GM12878 (cell line): ENCODE results near the gene SKAP1. TPM values are rescaled to one million over a fixed set of nuclear protein-coding genes. Genes with fewer than 3 reads are reported as not detected.

Experiments used
- ATAC-seq: fragments of 200-7000 bp; cut with Tn5 transposase; 3 replicates; pipeline ENCODE4 v1.9.1; 2020; ENCODE audit warnings: mild to moderate bottlenecking, moderate library complexity
- BruUV-seq: library from RNA; stranded (reverse); fragments of 400-500 nt; replicated peaks from 2 replicates; lab custom pipeline; 2021; lab: Mats Ljungman, UMichigan
- CTCF ChIA-PET: fragments of 300-600 bp; sonication (Branson Sonifier 250); formaldehyde crosslinking; extraction: SDS; loops from one replicate; lab custom pipeline; 2021; ENCODE audit warnings: inconsistent platforms; lab: Yijun Ruan, JAX
- POLR2A ChIA-PET: fragments of 350-600 bp; formaldehyde crosslinking; extraction: SDS; loops from one replicate; lab custom pipeline; 2021; ENCODE audit warnings: inconsistent platforms; lab: Charles Lee
- RAD21 ChIA-PET: fragments of 300-600 bp; sonication (Branson Sonifier 250); formaldehyde crosslinking; loops from one replicate; lab custom pipeline; 2023; ENCODE audit warnings: antibody characterized with exemption; ENCODE audit not compliant: unreplicated experiment; lab: Charles Lee
- SMC1A ChIA-PET: fragments of 300-600 bp; sonication (Branson Sonifier 250); formaldehyde crosslinking; loops from one replicate; lab custom pipeline; 2023; ENCODE audit not compliant: unreplicated experiment, uncharacterized antibody; lab: Charles Lee
- DNase-seq: peaks from one replicate; pipeline ENCODE4 v3.0.0-alpha.2; 2011; ENCODE audit warnings: low read depth, low spot score
- FAIRE-seq: peaks from 3 replicates; lab custom pipeline; 2011; peaks lifted over from hg19 to GRCh38; lab: Jason Lieb, UNC
- H2AFZ ChIP-seq: 2 replicates; pipeline ENCODE4 v1.6.0; 2011; ENCODE audit warnings: low read depth, low read length, control low read depth; ENCODE audit not compliant: control insufficient read depth
- H3K27ac ChIP-seq: 2 replicates; pipeline ENCODE4 v1.5.1; 2011; ENCODE audit warnings: control low read depth; ENCODE audit not compliant: control insufficient read depth, insufficient read depth
- H3K27me3 ChIP-seq, 2 experiments: replicated peaks in 1 of 2; 2 replicates each; pipeline versions ENCODE4 v1.6.0 to v1.6.1; 2011; ENCODE audit warnings: low read length in 1 of 2; ENCODE audit not compliant: control insufficient read depth in 2 of 2, insufficient read depth in 2 of 2
- H3K36me3 ChIP-seq, 2 experiments: 2 replicates each; pipeline ENCODE4 v1.5.1; 2011; ENCODE audit warnings: low read length in 1 of 2; ENCODE audit not compliant: control insufficient read depth in 2 of 2, insufficient read depth in 2 of 2
- H3K4me1 ChIP-seq: 2 replicates; pipeline ENCODE4 v1.6.1; 2011; ENCODE audit warnings: mild to moderate bottlenecking, low read length, moderate library complexity, mixed read lengths; ENCODE audit not compliant: control insufficient read depth, insufficient read depth
- H3K4me2 ChIP-seq: 2 replicates; pipeline ENCODE4 v1.6.0; 2011; ENCODE audit warnings: control low read depth; ENCODE audit not compliant: control insufficient read depth, insufficient read depth
- H3K4me3 ChIP-seq: fragments of 200-600 bp; sonication (generic); 2 replicates; pipeline ENCODE4 v1.5.1; 2016
- H3K79me2 ChIP-seq: 2 replicates; pipeline ENCODE4 v1.6.0; 2011; ENCODE audit warnings: low read length; ENCODE audit not compliant: control insufficient read depth, insufficient read depth
- H3K9ac ChIP-seq: 2 replicates; pipeline ENCODE4 v1.8.0; 2011; ENCODE audit warnings: low read length, control low read depth, mixed read lengths; ENCODE audit not compliant: control insufficient read depth, insufficient read depth
- H3K9me3 ChIP-seq: replicated peaks from 3 replicates; pipeline ENCODE4 v1.5.1; 2011; ENCODE audit warnings: mild to moderate bottlenecking, low read length; ENCODE audit not compliant: control insufficient read depth, insufficient read depth
- H4K20me1 ChIP-seq: 2 replicates; pipeline ENCODE4 v1.6.0; 2011; ENCODE audit not compliant: control insufficient read depth, insufficient read depth
- ATF7 ChIP-seq: fragments of 450-650 bp; IDR thresholded peaks from 2 replicates; pipeline ENCODE4 v1.6.1; 2016; ENCODE audit warnings: low read depth, mild to moderate bottlenecking
- CBX5 ChIP-seq: sonication (generic); IDR thresholded peaks from 2 replicates; pipeline ENCODE4 v1.6.1; 2016; ENCODE audit warnings: low read depth, moderate library complexity, mild to moderate bottlenecking, inconsistent platforms
- CHD2 ChIP-seq: IDR thresholded peaks from 2 replicates; pipeline ENCODE4 v1.6.1; 2011; ENCODE audit warnings: low read depth, low read length, improper control_type of control experiment, borderline replicate concordance
- CREB1 ChIP-seq: IDR thresholded peaks from 2 replicates; pipeline ENCODE4 v1.6.1; 2012; ENCODE audit warnings: low read depth, mild to moderate bottlenecking, inconsistent platforms
- GATAD2B ChIP-seq: fragments of 450-650 bp; conservative IDR thresholded peaks from 2 replicates; pipeline ENCODE4 v1.6.1; 2017; ENCODE audit warnings: low read depth, mild to moderate bottlenecking, moderate library complexity
- HCFC1 ChIP-seq: fragments of 150-350 bp; IDR thresholded peaks from 2 replicates; pipeline ENCODE4 v1.6.1; 2014; ENCODE audit warnings: low read length
- HDAC6 ChIP-seq: fragments of 200-600 bp; sonication (generic); IDR thresholded peaks from one replicate; pipeline ENCODE4 v1.8.0; 2017; ENCODE audit warnings: antibody characterized with exemption; ENCODE audit not compliant: unreplicated experiment
- IKZF1 ChIP-seq: fragments of 450-650 bp; conservative IDR thresholded peaks from 2 replicates; pipeline ENCODE4 v1.6.1; 2017; ENCODE audit warnings: antibody characterized with exemption, mild to moderate bottlenecking
- IKZF2 ChIP-seq, 2 experiments: fragments of 450-650 bp; IDR thresholded peaks; 2 replicates each; pipeline ENCODE4 v1.6.1; 2017; ENCODE audit warnings: mild to moderate bottlenecking in 2 of 2, moderate library complexity in 2 of 2
- IRF4 ChIP-seq: IDR thresholded peaks from 2 replicates; pipeline ENCODE4 v1.6.1; 2011; ENCODE audit warnings: low read depth, low read length
- LARP7 ChIP-seq: fragments of 450-650 bp; IDR thresholded peaks from 2 replicates; pipeline ENCODE4 v1.6.1; 2017; ENCODE audit warnings: mild to moderate bottlenecking
- MEF2B ChIP-seq: fragments of 450-650 bp; IDR thresholded peaks from 2 replicates; pipeline ENCODE4 v1.6.1; 2018; ENCODE audit warnings: mild to moderate bottlenecking, moderate library complexity; ENCODE audit not compliant: partially characterized antibody, poor library complexity, severe bottlenecking
- MTA2 ChIP-seq: fragments of 450-650 bp; IDR thresholded peaks from 2 replicates; pipeline ENCODE4 v1.6.1; 2016; ENCODE audit warnings: low read depth, mild to moderate bottlenecking, moderate library complexity
- NBN ChIP-seq: fragments of 450-650 bp; IDR thresholded peaks from 2 replicates; pipeline ENCODE4 v1.6.1; 2016
- PAX5 ChIP-seq: IDR thresholded peaks from 2 replicates; pipeline ENCODE4 v1.6.1; 2011; ENCODE audit warnings: low read depth, low read length, borderline replicate concordance
- RAD21 ChIP-seq: IDR thresholded peaks from 2 replicates; pipeline ENCODE4 v1.6.1; 2011; ENCODE audit warnings: mild to moderate bottlenecking, low read depth, low read length, moderate library complexity; ENCODE audit not compliant: insufficient read depth
- RB1 ChIP-seq: fragments of 450-650 bp; formaldehyde crosslinking; IDR thresholded peaks from 2 replicates; pipeline ENCODE4 v1.6.1; 2017; ENCODE audit warnings: mild to moderate bottlenecking, borderline replicate concordance
- RELA ChIP-seq: fragments of 450-650 bp; IDR thresholded peaks from 2 replicates; pipeline ENCODE4 v1.8.0; 2014; ENCODE audit warnings: borderline replicate concordance; ENCODE audit not compliant: partially characterized antibody
- RELB ChIP-seq: fragments of 450-650 bp; IDR thresholded peaks from 2 replicates; pipeline ENCODE4 v1.6.1; 2017; ENCODE audit warnings: low read depth, mild to moderate bottlenecking, moderate library complexity
- SMARCA5 ChIP-seq: fragments of 450-650 bp; IDR thresholded peaks from 2 replicates; pipeline ENCODE4 v1.6.1; 2017; ENCODE audit warnings: mild to moderate bottlenecking
- SUZ12 ChIP-seq: fragments of 200-600 bp; sonication (generic); IDR thresholded peaks from one replicate; pipeline ENCODE4 v1.6.1; 2018; ENCODE audit warnings: antibody characterized with exemption, mild to moderate bottlenecking; ENCODE audit not compliant: unreplicated experiment
- WRNIP1 ChIP-seq: IDR thresholded peaks from 2 replicates; pipeline ENCODE4 v1.6.1; 2011; ENCODE audit warnings: low read depth, low read length, improper control_type of control experiment, borderline replicate concordance
- YBX1 ChIP-seq: fragments of 450-650 bp; IDR thresholded peaks from 2 replicates; pipeline ENCODE4 v1.6.1; 2016; ENCODE audit warnings: antibody characterized with exemption
- YY1 ChIP-seq: IDR thresholded peaks from 2 replicates; pipeline ENCODE4 v1.6.1; 2011; ENCODE audit warnings: low read depth, mild to moderate bottlenecking, low read length
- ZNF622 ChIP-seq: fragments of 450-650 bp; IDR thresholded peaks from 2 replicates; pipeline ENCODE4 v1.6.1; 2017; ENCODE audit warnings: mild to moderate bottlenecking, inconsistent platforms
- WGBS: methylation state at CpG from one replicate; pipeline ENCODE4 v1.1.6; 2016; ENCODE audit warnings: low lambda C conversion rate; ENCODE audit not compliant: insufficient replicate concordance, insufficient coverage; ENCODE audit errors: missing lambda C conversion rate; 5-methylcytosine and 5-hydroxymethylcytosine counted together
- in situ Hi-C: fragments of 300-500 bp; cut with MboI; formaldehyde crosslinking; loops from 9 replicates; pipeline ENCODE4 v1.14.3; 2018; ENCODE audit warnings: mixed read lengths
- intact Hi-C: fragments of 100-400 bp; cut with micrococcal nuclease; formaldehyde crosslinking; loops from one replicate; pipeline ENCODE4 v1.14.2; 2022; ENCODE audit not compliant: unreplicated experiment
- polyA plus RNA-seq, 11 experiments: library from polyadenylated mRNA; depleted of rRNA in 4 of 11; unstranded in 6 of 11; stranded (reverse) in 5 of 11; fragments of >200 nt; fragmentation: Nextera tagmentation in 4 of 11; fragmentation: Illumina TruSeq in 1 of 11; extraction: Ambion mirVana in 4 of 11; extraction: Trizol in 1 of 11; gene quantifications; 1 replicate in 1 of 11; 2 replicates in 10 of 11; pipeline versions ENCODE4 v1.2.1 to v1.2.3, GENCODE V29; 2011 to 2016; ENCODE audit warnings: inconsistent platforms in 2 of 11, missing spikeins in 2 of 11, low read depth in 1 of 11
- total RNA-seq, 4 experiments: library from RNA; depleted of rRNA in 3 of 4; stranded (reverse); fragments of >200 nt in 3 of 4; fragmentation: Illumina TruSeq in 1 of 4; extraction: Trizol in 1 of 4; gene quantifications; 2 replicates each; pipeline versions ENCODE4 v1.2.1 to v1.2.3, GENCODE V29; 2013 to 2021

SKAP1 gene
- total and polyA plus RNA-seq, 10 of the 15 experiments (the other 5 are each of a cell fraction or from before 2014, with no cell fraction given) = 17.1 to 97.6 (median 35.9) TPM

- no TSS peak for BruUV-seq
- ATAC-seq = peak; percentile 93
- no peak for DNase-seq
- RAD21 ChIA-PET = interaction anchor here (0.6 to 5.5 kb wide), 22 partner anchors 10 to 162 kb away, joined by 3 to 47 read pairs (median 4); no protein-coding TSS in a partner anchor
- CTCF ChIA-PET = interaction anchor here (0.7 to 7.5 kb wide), 27 partner anchors 8 to 149 kb away, joined by 3 to 89 read pairs (median 5); partner anchors contain the start of gene HOXB5
- POLR2A ChIA-PET = interaction anchor here (0.7 to 1.4 kb wide), 6 partner anchors 14 to 78 kb away, joined by 3 to 5 read pairs (median 3); no protein-coding TSS in a partner anchor
- WGBS = 7% methylated on average over 22 of the region's 22 CpGs
- intact Hi-C loops (loop anchor here (1.0 to 5.0 kb wide), 4 partner anchors 30 to 120 kb away; no protein-coding TSS in a partner anchor), in situ Hi-C loops (no loop called here)
- Histone ChIP-seq H3K4me1 (peaks cover 34% of the 10 kb centered on the region), H3K4me3 (peak overlapping the region; percentile 2; the same call in 1 of the 2 replicates), H3K9me3 (no peaks in the 10 kb centered on the region; the same call in 1 of the 3 replicates), H3K79me2 (no peaks in the 10 kb centered on the region), H4K20me1 (no peaks in the 10 kb centered on the region), H2AFZ (peak overlapping the region; percentile 73), H3K27me3 (no peaks in the 10 kb centered on the region), H3K36me3 (no peaks in the 10 kb centered on the region), H3K27ac (no peak overlapping the region), H3K9ac (no peak overlapping the region), H3K4me2 (peak overlapping the region; percentile 90)
- SMC1A ChIA-PET = interaction anchor here (0.6 to 8.5 kb wide), 22 partner anchors 11 to 149 kb away, joined by 3 to 120 read pairs (median 4); no protein-coding TSS in a partner anchor
- FAIRE-seq = peak; percentile 94
- no peak for TF ChIP-seq MTA2
- TF ChIP-seq SUZ12 = no peak
- TF ChIP-seq CHD2 = 0 out of 2 replicates have a peak, but pooled peaks have one; percentile 16
- TF ChIP-seq IRF4 = 0 out of 2 replicates have a peak, but pooled peaks have one; percentile 40
- peak in 1 of 2 experiments; percentile 14; a peak in 1 of 4 replicates for TF ChIP-seq IKZF2 (IDR thresholded peaks at IDR 0.05)
- TF ChIP-seq YY1 = peak; percentile 64
- TF ChIP-seq NBN = peak; percentile 71; the same call in 1 of the 2 replicates
- peak; percentile 38 for TF ChIP-seq IKZF1
- TF ChIP-seq RELB = no peak
- TF ChIP-seq CBX5 = no peak
- TF ChIP-seq RELA = peak; percentile 61
- TF ChIP-seq PAX5 = peak; percentile 32; the same call in 1 of the 2 replicates
- TF ChIP-seq CREB1 = peak; percentile 50; the same call in 1 of the 2 replicates
- peak; percentile 96 for TF ChIP-seq RAD21
- no peak for TF ChIP-seq ZNF622
- 0 out of 2 replicates have a peak, but pooled peaks have one; percentile 25 for TF ChIP-seq WRNIP1
- TF ChIP-seq RB1 = peak; percentile 60; the same call in 1 of the 2 replicates
- TF ChIP-seq ATF7 = no peak
- peak; percentile 79 for TF ChIP-seq SMARCA5
- no peak for TF ChIP-seq GATAD2B
- peak; percentile 13 for TF ChIP-seq MEF2B
- TF ChIP-seq LARP7 = 0 out of 2 replicates have a peak, but pooled peaks have one; percentile 45
- TF ChIP-seq HCFC1 = no peak
- no peak for TF ChIP-seq YBX1
- no peak for TF ChIP-seq HDAC6
These were observed 27.2 kb upstream of the SKAP1 start for GRCh38 chr17:48457080-48457836.
